Erythroblast (primary cell): Measurements from ENCODE around the gene MARK2.

Source experiments
- GATA1 ChIP-seq: IDR thresholded peaks from 2 replicates; pipeline ENCODE4 v1.6.1; 2011; ENCODE audit warnings: low read depth, mild to moderate bottlenecking, control low read depth, low read length, moderate library complexity
- POLR2A ChIP-seq: IDR thresholded peaks from 2 replicates; pipeline ENCODE4 v1.6.1; 2011; ENCODE audit warnings: mild to moderate bottlenecking, low read length

DNA sequence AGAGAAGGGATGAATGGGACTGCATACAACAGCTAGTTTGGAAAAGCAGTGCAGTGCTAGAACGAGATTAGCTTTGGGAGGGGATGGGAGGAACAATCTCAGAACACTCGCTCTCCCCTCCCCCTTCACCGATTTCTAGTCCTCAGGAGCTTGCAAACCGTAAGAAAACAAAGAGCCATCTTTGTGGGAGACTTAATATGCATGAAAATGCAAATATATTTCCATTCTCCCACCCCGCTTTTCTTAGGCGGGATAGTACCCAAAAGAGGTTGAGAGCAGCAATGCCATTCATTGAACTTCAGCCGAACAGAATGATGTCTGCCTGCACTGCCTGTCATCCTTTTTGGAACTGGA lies 24.6 kb upstream of the MARK2 start:
- TF ChIP-seq POLR2A (no peak), GATA1 (no peak)
